HG02623 (cell line): ENCODE measurements around the gene ARF6.
"Not testable (repeated sequence)": the region's sequence is repeated elsewhere in the genome, so short reads cannot be mapped to it uniquely, and the experiment has no call there.

Experiments
- ATAC-seq: cut with Tn5 transposase; IDR thresholded peaks from one replicate; pipeline ENCODE4 v1.9.1; 2021; ENCODE audit warnings: moderate library complexity; ENCODE audit not compliant: unreplicated experiment

Gene ARF6

DNA sequence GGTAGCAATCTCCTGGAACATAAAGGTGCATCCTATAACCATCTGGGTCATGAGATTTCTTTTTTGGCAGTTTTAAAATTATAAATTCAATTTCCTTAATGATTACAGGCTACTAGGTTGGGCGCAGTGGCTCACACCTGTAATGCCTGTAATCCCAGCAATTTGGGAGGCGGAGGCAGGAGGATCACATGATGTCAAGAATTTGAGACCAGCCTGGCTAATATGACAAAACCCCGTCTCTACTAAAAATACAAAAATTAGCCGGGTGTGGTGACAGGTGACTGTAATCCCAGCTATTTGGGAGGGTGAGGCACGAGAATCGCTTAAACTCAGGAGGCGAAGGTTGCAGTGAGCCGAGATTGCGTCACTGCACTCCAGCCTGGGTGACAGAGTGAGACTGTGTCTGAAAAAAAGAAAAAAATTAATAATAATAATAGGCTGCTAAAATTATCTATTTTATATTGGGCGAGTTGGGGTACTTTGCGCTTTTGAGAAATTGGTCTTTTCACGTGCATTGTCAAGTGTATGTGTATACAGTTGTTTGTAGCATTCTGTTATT, 17.2 kb upstream of the ARF6 start:
- ATAC-seq, result no peak

- no peak for ATAC-seq
Observed at GRCh38 chr14:49876563-49877127, 16.2 kb upstream of the ARF6 start.

- no peak for ATAC-seq
Observed at GRCh38 chr14:49879646-49880204, 13.2 kb upstream of the ARF6 start.

GRCh38 chr14:49880267-49881064, 12.4 kb upstream of the ARF6 start:
- ATAC-seq, result no peak

- no peak for ATAC-seq
Observed at GRCh38 chr14:49881350-49882001, 11.4 kb upstream of the ARF6 start.

DNA sequence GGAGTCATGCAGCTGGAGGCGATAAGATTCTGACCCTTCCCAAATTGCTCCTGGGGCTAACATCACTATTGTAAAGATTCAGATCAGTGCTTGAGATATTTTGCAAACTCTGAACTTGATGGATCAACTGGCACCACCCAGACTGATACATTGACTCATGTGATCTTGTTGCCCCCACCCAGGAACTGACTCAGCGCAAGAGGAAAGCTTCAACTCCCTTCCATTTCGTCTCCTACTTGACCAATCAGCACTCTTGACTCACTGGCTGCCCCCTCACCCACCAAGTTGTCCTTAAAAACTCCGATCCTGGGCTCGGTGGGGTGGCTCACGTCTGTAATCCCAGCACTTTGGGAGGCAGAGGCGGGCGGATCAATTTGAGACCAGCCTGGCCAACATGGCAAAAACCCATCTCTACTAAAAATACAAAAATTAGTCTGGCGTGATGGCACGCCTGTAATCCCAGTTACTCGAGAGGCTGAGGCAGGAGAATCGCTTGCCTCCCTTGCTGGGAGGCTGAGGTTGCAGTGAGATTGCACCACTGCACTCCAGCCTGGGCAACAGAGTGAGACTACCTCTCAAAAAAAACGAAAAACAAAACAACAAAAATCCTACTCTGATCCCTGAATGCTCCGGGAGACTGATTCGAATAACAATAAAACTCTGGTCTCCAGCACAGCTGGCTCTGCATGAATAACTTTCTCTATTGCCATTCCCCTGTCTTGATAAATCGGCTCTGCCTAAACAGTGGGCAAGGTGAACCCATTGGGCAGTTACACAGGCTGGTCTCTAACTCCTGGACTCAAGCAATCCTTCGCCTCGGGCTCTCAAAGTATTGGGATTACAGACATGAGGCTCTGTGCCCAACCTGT, 9.8 kb upstream of the ARF6 start:
- ATAC-seq, result no peak

DNA sequence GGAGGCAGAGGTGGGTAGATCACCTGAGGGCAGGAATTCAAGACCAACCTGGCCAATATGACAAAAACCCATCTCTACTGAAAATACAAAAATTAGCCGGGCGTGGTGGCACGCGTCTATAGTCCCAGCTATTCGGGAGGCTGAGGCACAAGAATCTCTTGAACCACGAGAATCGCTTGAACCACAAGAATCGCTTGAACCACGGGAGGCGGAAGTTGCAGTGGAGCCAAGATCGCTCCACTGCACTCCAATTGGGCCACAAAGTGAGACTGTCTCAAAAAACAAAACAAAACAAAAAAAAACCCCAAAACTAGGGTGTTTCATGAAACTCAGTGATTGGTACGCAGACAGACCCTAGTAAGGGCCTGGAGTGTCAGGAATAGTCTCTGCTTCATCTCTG, 6.4 kb upstream of the ARF6 start:
- no peak for ATAC-seq

- ATAC-seq, result no peak
Observed at GRCh38 chr14:49888293-49888692, 4.6 kb upstream of the ARF6 start.

GRCh38 chr14:49892301-49892635, 614 bp upstream of the ARF6 start:
- ATAC-seq, result peak; percentile 29

GRCh38 chr14:49893309-49894213, 679 bp downstream of the ARF6 start:
- ATAC-seq, result peak; percentile 38

- not testable (repeated sequence) for ATAC-seq
Observed at GRCh38 chr14:49894214-49895107, 1.6 kb downstream of the ARF6 start.

GRCh38 chr14:49895480-49895879, 2.6 kb downstream of the ARF6 start:
- no peak for ATAC-seq

DNA sequence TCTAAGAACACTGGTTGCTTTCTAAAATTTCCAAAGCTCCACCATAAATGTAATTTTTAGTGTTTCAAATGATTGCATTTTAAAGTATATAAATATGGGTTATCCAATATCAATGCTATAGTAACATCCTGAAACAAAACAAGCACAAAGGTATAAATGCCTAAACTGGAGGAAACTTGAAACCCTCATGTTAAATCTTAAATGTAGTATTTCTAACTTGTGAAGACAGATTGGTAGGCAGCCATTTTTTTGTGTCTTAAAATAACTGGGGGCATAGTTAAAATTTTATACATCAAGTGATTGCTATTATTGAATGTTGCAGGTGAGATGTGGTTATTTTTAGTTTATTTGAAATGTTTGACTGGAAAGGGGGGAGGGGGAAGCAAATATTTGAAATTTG, 3.4 kb downstream of the ARF6 start:
- ATAC-seq, result not testable (repeated sequence)

- ATAC-seq, result no peak
Observed at GRCh38 chr14:49896966-49897365, 4.1 kb downstream of the ARF6 start.

- ATAC-seq, result no peak
Observed at GRCh38 chr14:49897414-49897813, 4.5 kb downstream of the ARF6 start.

GRCh38 chr14:49897965-49898364, 5.1 kb downstream of the ARF6 start:
- ATAC-seq, result no peak

GRCh38 chr14:49898485-49898884, 5.6 kb downstream of the ARF6 start:
- ATAC-seq, result no peak

- ATAC-seq, result no peak
Observed at GRCh38 chr14:49900973-49901372, 8.1 kb downstream of the ARF6 start.
